GM21390 (cell line): ENCODE measurements around the gene FLOT2.
"Not testable (repeated sequence)": the region's sequence is repeated elsewhere in the genome, so short reads cannot be mapped to it uniquely, and the experiment has no call there.

Experiments
- ATAC-seq: cut with Tn5 transposase; IDR thresholded peaks from one replicate; pipeline ENCODE4 v1.9.1; 2021; ENCODE audit not compliant: unreplicated experiment

Gene FLOT2

GRCh38 chr17:28917029-28917428 lies 19.5 kb upstream of the FLOT2 start:
- no peak for ATAC-seq

- ATAC-seq: no peak
Observed at GRCh38 chr17:28916302-28916934, 18.9 kb upstream of the FLOT2 start.

- ATAC-seq: no peak
Observed at GRCh38 chr17:28912938-28913333, 15.4 kb upstream of the FLOT2 start.

- no peak for ATAC-seq
Observed at GRCh38 chr17:28912281-28912937, 14.9 kb upstream of the FLOT2 start.

GRCh38 chr17:28911411-28912045 lies 14.0 kb upstream of the FLOT2 start:
- no peak for ATAC-seq

GRCh38 chr17:28910534-28910933 lies 13.0 kb upstream of the FLOT2 start:
- no peak for ATAC-seq

GRCh38 chr17:28908640-28909167 lies 11.2 kb upstream of the FLOT2 start:
- ATAC-seq: no peak

- no peak for ATAC-seq
Observed at GRCh38 chr17:28907709-28908475, 10.4 kb upstream of the FLOT2 start.

- ATAC-seq: no peak
Observed at GRCh38 chr17:28906706-28907438, 9.3 kb upstream of the FLOT2 start.

GRCh38 chr17:28906276-28906675 lies 8.7 kb upstream of the FLOT2 start:
- no peak for ATAC-seq

GRCh38 chr17:28904800-28905199 lies 7.3 kb upstream of the FLOT2 start:
- no peak for ATAC-seq

- not testable (repeated sequence) for ATAC-seq
Observed at GRCh38 chr17:28903546-28903841, 6.0 kb upstream of the FLOT2 start.

GRCh38 chr17:28902819-28903545 lies 5.4 kb upstream of the FLOT2 start, which contains the start of gene DHRS13:
DHRS13 (minus strand) TSS chr17:28903079; CDS start chr17:28902944, 135 bp downstream.
- ATAC-seq: peak; percentile 84

- ATAC-seq: peak; percentile 33
Observed at GRCh38 chr17:28901866-28902818, 4.6 kb upstream of the FLOT2 start.

- ATAC-seq: no peak
Observed at GRCh38 chr17:28900986-28901726, 3.6 kb upstream of the FLOT2 start.

GRCh38 chr17:28899212-28899815 lies 1.8 kb upstream of the FLOT2 start:
- ATAC-seq: no peak

- no peak for ATAC-seq
Observed at GRCh38 chr17:28898527-28898955, 1.0 kb upstream of the FLOT2 start.
